Hematopoietic multipotent progenitor cell treated with erythropoietin and hydrocortisone succinate and interleukin-3 and kit ligand, for 6 days (in vitro differentiated cells): Measurements from ENCODE around the gene GRK4.

Source experiments
- DNase-seq: peaks from one replicate; pipeline ENCODE4 v3.0.0-alpha.2; 2015

GRK4 gene

GRCh38 chr4:3074846-3075651 is 111.7 kb downstream of the GRK4 start:
- peak; percentile 78 for DNase-seq

DNA sequence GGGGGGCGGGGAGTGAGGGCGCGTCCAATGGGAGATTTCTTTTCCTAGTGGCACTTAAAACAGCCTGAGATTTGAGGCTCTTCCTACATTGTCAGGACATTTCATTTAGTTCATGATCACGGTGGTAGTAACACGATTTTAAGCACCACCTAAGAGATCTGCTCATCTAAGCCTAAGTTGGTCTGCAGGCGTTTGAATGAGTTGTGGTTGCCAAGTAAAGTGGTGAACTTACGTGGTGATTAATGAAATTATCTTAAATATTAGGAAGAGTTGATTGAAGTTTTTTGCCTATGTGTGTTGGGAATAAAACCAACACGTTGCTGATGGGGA is 112.2 kb downstream of the GRK4 start:
- no peak for DNase-seq

GRCh38 chr4:3077796-3078195 is 114.4 kb downstream of the GRK4 start:
- no peak for DNase-seq

- peak; percentile 97 for DNase-seq
Observed at GRCh38 chr4:3079694-3080123, 116.3 kb downstream of the GRK4 start.

- peak; percentile 86 for DNase-seq
Observed at GRCh38 chr4:3082925-3083515, 119.6 kb downstream of the GRK4 start.

DNA sequence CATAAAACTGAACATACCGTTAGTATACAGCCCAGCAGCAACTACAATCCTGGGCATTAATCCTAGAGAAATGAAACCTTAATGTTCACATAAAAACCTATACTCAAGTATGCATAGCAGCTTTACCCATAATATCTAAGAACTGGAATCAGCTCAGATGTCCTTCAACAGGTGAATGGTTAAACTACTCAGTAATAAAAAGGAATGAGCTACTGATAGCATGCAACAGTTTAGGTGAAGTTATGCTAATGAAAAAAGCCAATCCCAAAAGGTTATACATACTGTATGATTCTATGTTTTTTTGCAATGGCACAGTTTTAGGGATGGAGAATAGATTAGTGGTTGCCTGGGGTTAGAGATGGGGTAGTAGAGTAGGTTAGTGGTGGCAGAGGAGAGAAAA is 120.4 kb downstream of the GRK4 start:
- DNase-seq = no peak

DNA sequence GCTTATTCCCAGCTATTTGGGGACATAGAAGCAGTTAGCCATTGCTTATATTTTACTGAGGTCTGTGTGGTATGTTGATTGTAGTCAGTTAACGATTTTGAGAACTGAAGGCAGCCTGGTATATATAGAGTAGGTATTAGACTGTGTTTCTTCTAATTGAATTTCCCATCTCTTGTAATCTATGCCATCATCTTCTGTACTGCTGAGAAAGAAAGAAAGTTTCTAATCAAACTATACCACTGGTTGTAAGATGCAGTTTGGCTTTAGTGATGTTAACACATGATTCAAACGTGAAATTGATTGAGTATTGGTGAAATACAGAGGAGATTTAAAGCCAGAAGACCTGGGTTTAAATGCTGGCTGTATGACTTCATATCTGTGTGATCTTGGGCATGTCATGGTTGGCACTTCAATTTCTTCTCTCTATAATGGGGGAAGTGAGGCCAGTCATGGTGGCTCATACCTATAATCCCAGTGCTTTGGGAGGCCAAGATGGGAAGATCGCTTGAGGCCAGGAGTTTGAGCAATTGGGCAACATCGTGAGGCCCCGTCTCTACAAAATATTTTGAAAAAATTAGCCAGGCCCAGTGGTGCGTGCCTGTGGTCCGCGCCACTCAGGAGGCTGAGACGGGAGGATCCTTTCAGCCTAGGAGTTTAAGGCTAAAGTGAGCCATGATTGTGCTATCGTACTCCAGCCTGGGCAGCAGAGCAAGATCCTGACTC is 122.7 kb downstream of the GRK4 start:
- no peak for DNase-seq

GRCh38 chr4:3087115-3087797 is 123.9 kb downstream of the GRK4 start:
- DNase-seq = no peak
